Hematopoietic multipotent progenitor cell treated with erythropoietin and hydrocortisone succinate and interleukin-3 and kit ligand, for 8 days (in vitro differentiated cells): ENCODE results near the gene OR10H1.
"Not testable (repeated sequence)": the region's sequence is repeated elsewhere in the genome, so short reads cannot be mapped to it uniquely, and the experiment has no call there.

Source experiments
- DNase-seq: peaks from one replicate; pipeline ENCODE4 v3.0.0-alpha.2; 2015

OR10H1 gene

GRCh38 chr19:15815306-15815705 lies at the start of gene OR10H1:
Gene OR10H1, minus strand, starts transcription at chr19:15815664. Its CDS starts 7,627 bp downstream, at chr19:15808037.
- no peak for DNase-seq

- DNase-seq, result peak; percentile 68
Measured at GRCh38 chr19:15864824-15865223, 49.4 kb upstream of the OR10H1 start.

GRCh38 chr19:15863272-15863671 lies 47.8 kb upstream of the OR10H1 start:
- DNase-seq, result no peak

- DNase-seq, result no peak
Measured at GRCh38 chr19:15862444-15862843, 47.0 kb upstream of the OR10H1 start.

GRCh38 chr19:15860522-15860921 lies 45.1 kb upstream of the OR10H1 start:
- no peak for DNase-seq

GRCh38 chr19:15859187-15859586 lies 43.7 kb upstream of the OR10H1 start:
- DNase-seq, result no peak

GRCh38 chr19:15850385-15850784 lies 34.9 kb upstream of the OR10H1 start:
- DNase-seq, result no peak

- no peak for DNase-seq
Measured at GRCh38 chr19:15846923-15847322, 31.5 kb upstream of the OR10H1 start.

DNA sequence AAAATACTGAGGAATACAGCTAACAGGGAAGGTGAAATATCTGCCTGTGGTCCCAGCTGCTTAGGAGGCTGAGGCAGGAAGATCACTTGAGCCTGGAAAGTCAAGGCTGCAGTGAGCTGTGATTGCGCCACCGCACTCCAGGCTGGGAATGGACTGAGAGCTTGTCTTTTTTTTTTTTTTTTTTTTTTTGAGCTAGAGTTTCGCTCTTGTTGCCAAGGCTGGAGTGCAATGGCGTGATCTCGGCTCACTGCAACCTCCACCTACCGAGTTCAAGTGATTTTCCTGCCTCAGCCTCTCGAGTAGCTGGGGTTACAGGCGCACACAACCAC lies 28.4 kb upstream of the OR10H1 start:
- DNase-seq, result not testable (repeated sequence)

DNA sequence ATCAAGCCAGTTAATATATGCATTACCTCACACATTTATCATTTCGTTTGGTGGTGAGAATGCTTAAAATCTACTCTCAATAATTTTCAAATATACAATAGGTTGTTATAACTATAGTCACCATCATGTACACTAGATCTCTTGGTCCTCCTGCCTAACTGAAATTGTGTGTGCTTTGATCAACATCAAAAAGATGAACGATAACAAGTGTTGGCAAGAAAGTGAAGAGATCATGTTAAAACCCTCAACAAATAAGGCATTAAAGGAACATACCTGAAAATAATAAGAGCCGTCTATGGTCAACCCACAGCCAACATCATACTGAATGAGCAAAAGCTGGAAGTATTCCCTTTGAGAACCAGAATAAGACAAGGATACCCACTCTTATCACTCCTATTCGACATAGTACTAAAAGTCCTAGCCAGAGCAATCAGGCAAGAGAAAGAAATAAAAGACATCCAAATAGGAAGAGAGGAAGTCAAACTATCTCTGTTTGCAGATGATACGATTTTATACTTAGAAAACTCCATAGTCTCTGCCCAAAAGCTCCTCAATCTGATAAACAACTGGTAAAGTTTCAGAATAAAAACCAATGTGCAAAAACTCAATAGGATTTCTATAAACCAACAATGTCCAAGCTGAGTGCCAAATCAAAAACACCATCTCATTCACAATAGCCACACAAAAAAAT lies 27.9 kb upstream of the OR10H1 start:
- peak; percentile 53 for DNase-seq

- DNase-seq, result peak; percentile 34
Measured at GRCh38 chr19:15841875-15842569, 26.6 kb upstream of the OR10H1 start.

GRCh38 chr19:15840833-15841232 lies 25.4 kb upstream of the OR10H1 start:
- DNase-seq, result no peak

DNA sequence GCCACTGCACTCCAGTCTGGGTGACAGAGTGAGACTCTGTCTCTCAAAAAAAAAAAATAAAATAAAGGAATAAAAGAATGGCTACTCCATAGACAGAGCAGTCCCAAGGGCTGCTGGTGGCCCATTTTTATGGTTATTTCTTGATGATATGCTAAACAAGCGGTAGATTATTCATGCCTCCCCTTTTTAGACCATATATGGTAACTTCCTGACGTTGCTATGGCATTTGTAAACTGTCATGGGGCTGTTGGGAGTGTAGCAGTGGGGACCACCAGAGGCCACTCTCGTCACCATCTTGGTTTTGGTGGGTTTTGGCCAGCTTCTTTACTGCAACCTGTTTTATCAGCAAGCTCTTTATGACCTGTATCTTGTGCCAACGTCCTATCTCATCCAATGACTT lies 24.4 kb upstream of the OR10H1 start:
- DNase-seq, result not testable (repeated sequence)

- DNase-seq, result no peak
Measured at GRCh38 chr19:15838351-15838750, 22.9 kb upstream of the OR10H1 start.

- DNase-seq, result no peak
Measured at GRCh38 chr19:15837221-15837731, 21.8 kb upstream of the OR10H1 start.

- peak; percentile 99 for DNase-seq
Measured at GRCh38 chr19:15836330-15837220, 21.1 kb upstream of the OR10H1 start.

DNA sequence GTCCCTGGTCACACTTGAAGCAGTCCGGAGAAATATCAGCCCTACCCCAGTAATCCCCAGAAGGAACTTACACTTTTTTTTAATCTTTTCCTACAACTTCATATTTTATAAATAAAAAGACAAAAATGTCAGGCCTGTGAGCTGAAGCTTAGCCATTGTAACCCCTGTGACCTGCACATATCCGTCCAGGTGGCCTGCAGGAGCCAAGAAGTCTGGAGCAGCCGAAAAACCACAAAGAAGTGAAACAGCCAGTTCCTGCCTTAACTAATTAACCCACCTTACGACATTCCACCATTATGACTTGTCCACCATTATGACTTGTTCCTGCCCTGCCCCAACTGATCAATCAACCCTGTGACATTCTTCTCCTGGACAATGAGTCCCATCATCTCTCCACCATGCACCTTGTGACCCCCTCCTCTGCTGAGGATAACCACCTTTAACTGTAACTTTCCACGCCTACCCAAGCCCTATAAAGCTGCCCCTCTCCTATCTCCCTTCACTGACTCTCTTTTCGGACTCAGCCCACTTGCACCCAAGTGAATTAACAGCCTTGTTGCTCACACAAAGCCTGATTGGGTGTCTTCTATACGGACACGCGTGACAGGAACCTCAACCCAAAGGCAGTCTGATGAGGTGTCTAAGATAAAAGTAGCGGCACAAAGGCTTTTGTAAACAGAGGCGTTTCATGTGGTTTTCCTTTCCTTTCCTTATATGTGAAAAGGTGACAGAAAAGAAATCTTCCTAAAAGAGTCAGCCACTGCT lies 20.3 kb upstream of the OR10H1 start:
- DNase-seq, result peak; percentile 82

- peak; percentile 56 for DNase-seq
Measured at GRCh38 chr19:15834232-15834631, 18.8 kb upstream of the OR10H1 start.

DNA sequence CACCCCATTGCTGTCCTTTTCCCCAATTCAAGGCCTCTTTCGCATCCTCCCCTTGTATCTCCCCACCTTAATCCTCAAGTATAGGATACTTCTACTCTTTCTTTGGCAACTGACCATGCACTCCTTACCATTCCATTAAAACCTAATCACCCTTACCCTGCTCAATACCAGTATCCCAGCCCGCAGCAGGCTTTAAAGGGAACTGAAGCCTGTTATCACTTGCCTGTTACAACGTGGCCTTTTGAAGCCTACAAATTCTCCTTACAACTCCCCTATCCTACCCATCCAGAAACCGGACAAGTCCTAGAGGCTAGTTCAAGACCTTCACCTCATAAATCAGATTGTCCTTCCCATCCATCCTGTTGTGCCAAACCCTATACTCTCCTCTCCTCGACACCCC lies 16.2 kb upstream of the OR10H1 start:
- no peak for DNase-seq

DNA sequence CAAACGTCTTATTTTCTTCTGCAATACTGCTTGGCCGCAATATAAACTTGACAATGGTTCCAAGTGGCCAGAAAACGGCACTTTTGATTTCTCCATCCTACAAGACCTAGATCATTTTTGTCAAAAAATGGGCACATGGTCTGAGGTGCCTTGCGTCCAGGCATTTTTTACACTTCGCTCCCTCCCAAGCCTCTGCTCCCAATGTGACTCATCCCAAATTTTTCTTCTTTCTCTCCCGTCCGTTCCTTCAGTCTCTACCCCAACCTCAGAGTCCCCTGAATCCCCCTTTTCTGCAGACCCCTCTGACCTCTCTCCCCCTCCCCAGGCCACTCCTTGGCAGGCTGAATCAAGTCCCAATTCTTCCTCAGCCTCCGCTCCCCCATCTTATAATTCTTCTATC lies 14.3 kb upstream of the OR10H1 start:
- DNase-seq, result no peak

- no peak for DNase-seq
Measured at GRCh38 chr19:15829306-15829698, 13.8 kb upstream of the OR10H1 start.

DNA sequence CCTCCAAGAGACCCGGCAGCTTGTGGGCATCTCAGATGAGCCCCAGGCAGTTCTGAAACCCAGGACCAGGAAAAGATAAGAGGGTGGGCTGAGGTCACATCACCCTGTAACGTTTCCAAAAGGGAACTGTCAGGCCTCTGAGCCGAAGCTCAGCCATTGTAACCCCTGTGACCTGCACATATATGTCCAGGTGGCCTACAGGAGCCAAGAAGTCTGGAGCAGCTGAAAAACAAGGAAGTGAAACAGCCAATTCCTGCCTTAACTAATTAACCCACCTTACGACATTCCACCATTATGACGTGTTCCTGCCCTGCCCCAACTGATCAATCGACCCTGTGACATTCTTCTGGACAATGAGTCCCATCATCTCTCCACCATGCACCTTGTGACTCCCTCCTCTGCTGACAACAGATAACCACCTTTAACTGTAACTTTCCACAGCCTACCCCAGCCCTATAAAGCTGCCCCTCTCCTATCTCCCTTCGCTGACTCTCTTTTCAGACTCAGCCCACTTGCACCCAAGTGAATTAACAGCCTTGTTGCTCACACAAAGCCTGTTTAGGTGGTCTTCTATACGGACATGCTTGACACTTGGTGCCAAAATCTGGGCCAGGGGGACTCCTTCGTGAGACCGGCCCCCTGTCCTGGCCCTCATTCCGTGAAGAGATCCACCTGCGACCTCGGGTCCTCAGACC lies 13.3 kb upstream of the OR10H1 start:
- peak; percentile 92 for DNase-seq
